ENCODE measurements around the gene FLT1.

- TF ChIP-seq CTCF (IDR thresholded peaks at IDR 0.05) (peak; percentile 82), EZH2phosphoT487 (IDR thresholded peaks at IDR 0.05) (no peak)
Observed at GRCh38 chr13:28324181-28324789, 170.6 kb downstream of the FLT1 start.

Data from neural progenitor cell (in vitro differentiated cells).